Fibroblast of lung (primary cell): ENCODE results near the gene STX8.

ENCODE experiments used
- EZH2 ChIP-seq: IDR thresholded peaks from 2 replicates; pipeline ENCODE4 v1.5.1; 2012; ENCODE audit warnings: low read length, control low read depth, mild to moderate bottlenecking; ENCODE audit errors: missing control alignments
- TF ChIP-seq, protein P1 (sequence below), 2 donors: IDR thresholded peaks in 1 of 2; conservative IDR thresholded peaks in 1 of 2; 1 replicate in 1 of 2; 2 replicates in 1 of 2; pipeline ENCODE4 v1.5.1; 2011 to 2012; ENCODE audit warnings: low read length in 2 of 2, control low read depth in 1 of 2, inconsistent platforms in 1 of 2, low read depth in 1 of 2, mild to moderate bottlenecking in 1 of 2

DNA sequence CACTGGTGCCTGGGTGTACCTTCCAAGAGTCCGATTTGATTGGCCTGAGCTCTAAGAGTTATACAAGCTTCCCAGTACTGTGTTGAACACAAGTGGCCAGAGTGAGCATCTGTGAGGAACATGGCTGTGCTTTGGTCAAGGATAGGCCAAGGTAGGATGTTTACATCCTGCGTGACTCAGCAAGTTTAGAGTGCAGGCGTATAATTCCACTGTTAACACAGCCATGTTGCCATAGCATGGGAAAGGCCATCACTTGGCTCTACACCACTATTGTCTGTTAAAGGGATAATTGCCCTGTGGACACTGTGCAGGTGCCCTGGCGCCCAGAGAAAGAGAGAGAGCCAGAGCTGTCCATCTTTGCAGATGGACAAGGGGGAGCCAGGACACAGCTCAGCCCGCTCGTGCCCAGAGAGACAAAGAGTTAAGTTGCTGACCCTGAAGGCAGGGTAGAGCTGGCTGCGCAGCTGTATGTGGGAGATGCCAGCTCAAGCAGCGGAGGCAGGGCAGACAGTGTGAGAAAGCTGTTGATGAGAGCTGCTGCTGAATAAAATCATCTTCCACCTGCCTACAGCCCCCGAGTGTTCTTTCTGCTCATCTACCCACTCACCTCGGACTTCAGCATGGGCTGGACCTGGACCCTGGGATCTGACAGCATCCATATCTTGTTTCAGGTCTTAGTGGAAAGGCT is 12.5 kb upstream of the STX8 start:
- TF ChIP-seq EZH2 = no peak
- TF ChIP-seq, protein P1, sequence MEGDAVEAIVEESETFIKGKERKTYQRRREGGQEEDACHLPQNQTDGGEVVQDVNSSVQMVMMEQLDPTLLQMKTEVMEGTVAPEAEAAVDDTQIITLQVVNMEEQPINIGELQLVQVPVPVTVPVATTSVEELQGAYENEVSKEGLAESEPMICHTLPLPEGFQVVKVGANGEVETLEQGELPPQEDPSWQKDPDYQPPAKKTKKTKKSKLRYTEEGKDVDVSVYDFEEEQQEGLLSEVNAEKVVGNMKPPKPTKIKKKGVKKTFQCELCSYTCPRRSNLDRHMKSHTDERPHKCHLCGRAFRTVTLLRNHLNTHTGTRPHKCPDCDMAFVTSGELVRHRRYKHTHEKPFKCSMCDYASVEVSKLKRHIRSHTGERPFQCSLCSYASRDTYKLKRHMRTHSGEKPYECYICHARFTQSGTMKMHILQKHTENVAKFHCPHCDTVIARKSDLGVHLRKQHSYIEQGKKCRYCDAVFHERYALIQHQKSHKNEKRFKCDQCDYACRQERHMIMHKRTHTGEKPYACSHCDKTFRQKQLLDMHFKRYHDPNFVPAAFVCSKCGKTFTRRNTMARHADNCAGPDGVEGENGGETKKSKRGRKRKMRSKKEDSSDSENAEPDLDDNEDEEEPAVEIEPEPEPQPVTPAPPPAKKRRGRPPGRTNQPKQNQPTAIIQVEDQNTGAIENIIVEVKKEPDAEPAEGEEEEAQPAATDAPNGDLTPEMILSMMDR (conservative IDR thresholded peaks at IDR 0.05 in 1 of 2, IDR thresholded peaks at IDR 0.05 in 1 of 2; ENCODE audit: low read depth in 1 of 2, low read length in 2 of 2) = no peak
